HepG2 (cell line): ENCODE results near the gene PPIA. TPM values are rescaled to one million over a fixed set of nuclear protein-coding genes. Genes with fewer than 3 reads are reported as not detected.

Source experiments
- ARNT2 ChIP-seq: sonication (generic); formaldehyde crosslinking; IDR thresholded peaks from 2 replicates; pipeline ENCODE4 v1.8.0; 2022; ENCODE audit warnings: mild to moderate bottlenecking, low read depth, missing genetic modification reagents, moderate library complexity
- GATAD2A ChIP-seq: IDR thresholded peaks from 2 replicates; pipeline ENCODE4 v1.6.1; 2016
- HNRNPUL1 ChIP-seq: fragments of 200-400 bp; formaldehyde crosslinking; IDR thresholded peaks from 2 replicates; pipeline ENCODE4 v1.6.1; 2017; ENCODE audit warnings: low read depth, mild to moderate bottlenecking, low read length, moderate library complexity
- KLF13 ChIP-seq: sonication (generic); formaldehyde crosslinking; IDR thresholded peaks from 2 replicates; pipeline ENCODE4 v1.4.0; 2020; ENCODE audit warnings: mild to moderate bottlenecking, missing genetic modification reagents
- KMT2A ChIP-seq: sonication (generic); formaldehyde crosslinking; IDR thresholded peaks from 2 replicates; pipeline ENCODE4 v1.4.0; 2020; ENCODE audit warnings: missing genetic modification reagents
- LBX2 ChIP-seq: sonication (generic); formaldehyde crosslinking; IDR thresholded peaks from 2 replicates; pipeline ENCODE4 v1.5.0; 2020; ENCODE audit warnings: missing genetic modification reagents, mild to moderate bottlenecking, borderline replicate concordance
- MIER3 ChIP-seq: IDR thresholded peaks from 2 replicates; pipeline ENCODE4 v1.6.1; 2016; ENCODE audit warnings: missing compliant biosample characterization, borderline replicate concordance
- MXD3 ChIP-seq: IDR thresholded peaks from 2 replicates; pipeline ENCODE4 v1.6.1; 2016; ENCODE audit warnings: mild to moderate bottlenecking, missing biosample characterization, missing genetic modification reagents
- PCBP1 ChIP-seq: fragments of 200-400 bp; formaldehyde crosslinking; IDR thresholded peaks from 2 replicates; pipeline ENCODE4 v1.6.1; 2017; ENCODE audit warnings: mild to moderate bottlenecking, low read depth, low read length, borderline replicate concordance
- PPARG ChIP-seq: conservative IDR thresholded peaks from 2 replicates; pipeline ENCODE4 v1.6.1; 2016; ENCODE audit warnings: missing biosample characterization, missing genetic modification reagents
- REST ChIP-seq, 2 experiments: IDR thresholded peaks; 2 replicates each; pipeline ENCODE4 v1.6.1; 2011 to 2012; ENCODE audit warnings: low read length in 2 of 2, borderline replicate concordance in 1 of 2, low read depth in 1 of 2, mild to moderate bottlenecking in 1 of 2, moderate library complexity in 1 of 2
- RFX3 ChIP-seq: IDR thresholded peaks from 2 replicates; pipeline ENCODE4 v1.6.1; 2016; ENCODE audit warnings: missing biosample characterization, missing genetic modification reagents
- SALL1 ChIP-seq: sonication (generic); formaldehyde crosslinking; IDR thresholded peaks from 2 replicates; pipeline ENCODE4 v1.8.0; 2022; ENCODE audit warnings: mild to moderate bottlenecking, missing genetic modification reagents
- SNAPC2 ChIP-seq: sonication (generic); formaldehyde crosslinking; IDR thresholded peaks from 2 replicates; pipeline ENCODE4 v1.8.1; 2022; ENCODE audit warnings: mild to moderate bottlenecking, missing genetic modification reagents
- STAG1 ChIP-seq: sonication (generic); formaldehyde crosslinking; IDR thresholded peaks from 2 replicates; pipeline ENCODE4 v1.4.0; 2020; ENCODE audit warnings: missing genetic modification reagents
- TAF1 ChIP-seq: sonication (generic); formaldehyde crosslinking; IDR thresholded peaks from 2 replicates; pipeline ENCODE4 v1.4.0; 2020; ENCODE audit warnings: missing genetic modification reagents
- ZBTB1 ChIP-seq: sonication (generic); formaldehyde crosslinking; IDR thresholded peaks from 2 replicates; pipeline ENCODE4 v1.4.0; 2020; ENCODE audit warnings: missing genetic modification reagents, borderline replicate concordance
- ZKSCAN5 ChIP-seq: sonication (generic); formaldehyde crosslinking; IDR thresholded peaks from 2 replicates; pipeline ENCODE4 v1.5.1; 2020; ENCODE audit warnings: mild to moderate bottlenecking, missing genetic modification reagents
- ZNF724P ChIP-seq: sonication (generic); formaldehyde crosslinking; IDR thresholded peaks from 2 replicates; pipeline ENCODE4 v1.8.0; 2022; ENCODE audit warnings: missing genetic modification reagents, borderline replicate concordance
- ZNF761 ChIP-seq: sonication (generic); formaldehyde crosslinking; conservative IDR thresholded peaks from 2 replicates; pipeline ENCODE4 v1.4.0; 2020; ENCODE audit warnings: mild to moderate bottlenecking, missing genetic modification reagents
- ZNF768 ChIP-seq: sonication (generic); formaldehyde crosslinking; IDR thresholded peaks from 2 replicates; pipeline ENCODE4 v1.4.0; 2020; ENCODE audit warnings: missing genetic modification reagents
- ZZZ3 ChIP-seq: sonication (generic); formaldehyde crosslinking; IDR thresholded peaks from 2 replicates; pipeline ENCODE4 v1.4.0; 2020; ENCODE audit warnings: missing genetic modification reagents, mild to moderate bottlenecking, borderline replicate concordance
- polyA plus RNA-seq, 8 experiments: library from polyadenylated mRNA; depleted of rRNA in 3 of 8; stranded (reverse) in 7 of 8; unstranded in 1 of 8; fragments of >200 nt; fragmentation: Illumina TruSeq in 4 of 8; extraction: Trizol in 4 of 8; gene quantifications; 2 replicates each; pipeline versions ENCODE4 v1.2.1 to v1.2.3, GENCODE V29; 2011 to 2016; ENCODE audit warnings: low read depth in 4 of 8, missing spikeins in 1 of 8, mixed read lengths in 1 of 8; ENCODE audit not compliant: insufficient read depth in 1 of 8
- total RNA-seq, 5 experiments: library from RNA; depleted of rRNA; stranded (reverse); fragments of >200 nt; fragmentation: Illumina TruSeq; extraction: Trizol; gene quantifications; 2 replicates each; pipeline ENCODE4 v1.2.3, GENCODE V29; 2016; ENCODE audit warnings: low read depth in 1 of 5
- TF ChIP-seq, protein P1 (sequence below): sonication (generic); formaldehyde crosslinking; IDR thresholded peaks from 2 replicates; pipeline ENCODE4 v1.8.1; 2022; ENCODE audit warnings: low read depth, mild to moderate bottlenecking, missing genetic modification reagents
- TF ChIP-seq, protein P2 (sequence below): sonication (generic); formaldehyde crosslinking; IDR thresholded peaks from 2 replicates; pipeline ENCODE4 v1.4.0; 2020; ENCODE audit warnings: low read depth, mild to moderate bottlenecking, missing genetic modification reagents

The PPIA gene
- total and polyA plus RNA-seq, 2 of the 13 experiments (the other 11 are each of a cell fraction or from before 2014, with no cell fraction given): 2,268 to 3,010 TPM

DNA sequence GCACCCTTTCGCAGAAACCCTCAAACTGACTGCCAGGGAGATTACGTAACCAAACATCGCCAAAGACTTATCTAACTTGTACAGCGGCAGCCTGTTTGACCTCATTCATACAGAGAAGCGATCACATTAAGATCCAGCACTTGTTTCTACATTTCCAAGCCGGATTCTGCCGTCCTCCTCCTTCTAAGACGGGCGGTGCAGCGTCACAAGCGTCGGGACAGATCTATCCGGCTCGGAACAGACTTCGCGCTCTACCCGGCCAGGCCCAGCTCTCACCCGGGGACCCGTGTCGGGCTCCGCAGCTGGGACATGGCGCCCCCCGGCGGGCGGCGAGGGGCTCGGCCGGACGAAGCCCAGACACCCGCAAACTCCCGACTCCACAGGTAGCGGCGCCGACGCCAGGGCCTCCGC, 51.0 kb downstream of the PPIA start (continued):
- TF ChIP-seq REST (IDR thresholded peaks at IDR 0.05; ENCODE audit: borderline replicate concordance in 1 of 2, low read depth in 1 of 2, low read length in 2 of 2): no peak
- peak; percentile 54; the same call in 1 of the 2 replicates for TF ChIP-seq ZNF768 (CRISPR knock-in tag)
- no peak for TF ChIP-seq PPARG
- TF ChIP-seq, protein P1, sequence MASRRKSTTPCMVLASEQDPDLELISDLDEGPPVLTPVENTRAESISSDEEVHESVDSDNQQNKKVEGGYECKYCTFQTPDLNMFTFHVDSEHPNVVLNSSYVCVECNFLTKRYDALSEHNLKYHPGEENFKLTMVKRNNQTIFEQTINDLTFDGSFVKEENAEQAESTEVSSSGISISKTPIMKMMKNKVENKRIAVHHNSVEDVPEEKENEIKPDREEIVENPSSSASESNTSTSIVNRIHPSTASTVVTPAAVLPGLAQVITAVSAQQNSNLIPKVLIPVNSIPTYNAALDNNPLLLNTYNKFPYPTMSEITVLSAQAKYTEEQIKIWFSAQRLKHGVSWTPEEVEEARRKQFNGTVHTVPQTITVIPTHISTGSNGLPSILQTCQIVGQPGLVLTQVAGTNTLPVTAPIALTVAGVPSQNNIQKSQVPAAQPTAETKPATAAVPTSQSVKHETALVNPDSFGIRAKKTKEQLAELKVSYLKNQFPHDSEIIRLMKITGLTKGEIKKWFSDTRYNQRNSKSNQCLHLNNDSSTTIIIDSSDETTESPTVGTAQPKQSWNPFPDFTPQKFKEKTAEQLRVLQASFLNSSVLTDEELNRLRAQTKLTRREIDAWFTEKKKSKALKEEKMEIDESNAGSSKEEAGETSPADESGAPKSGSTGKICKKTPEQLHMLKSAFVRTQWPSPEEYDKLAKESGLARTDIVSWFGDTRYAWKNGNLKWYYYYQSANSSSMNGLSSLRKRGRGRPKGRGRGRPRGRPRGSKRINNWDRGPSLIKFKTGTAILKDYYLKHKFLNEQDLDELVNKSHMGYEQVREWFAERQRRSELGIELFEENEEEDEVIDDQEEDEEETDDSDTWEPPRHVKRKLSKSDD: no peak
- no peak for TF ChIP-seq ZNF724P (CRISPR knock-in tag)
- no peak for TF ChIP-seq HNRNPUL1
- TF ChIP-seq SALL1: peak; percentile 43
- TF ChIP-seq LBX2 (CRISPR knock-in tag): no peak
- no peak for TF ChIP-seq ARNT2 (CRISPR knock-in tag)
- no peak for TF ChIP-seq RFX3 (CRISPR knock-in tag)
- peak; percentile 82 for TF ChIP-seq STAG1 (CRISPR knock-in tag)
- no peak for TF ChIP-seq MIER3
- TF ChIP-seq KLF13 (CRISPR knock-in tag): no peak
- TF ChIP-seq ZKSCAN5 (CRISPR knock-in tag): no peak
- no peak for TF ChIP-seq ZNF761 (CRISPR knock-in tag)
- TF ChIP-seq ZZZ3: no peak
- TF ChIP-seq GATAD2A (CRISPR knock-in tag): no peak
- peak; percentile 12; the same call in 1 of the 2 replicates for TF ChIP-seq MXD3 (CRISPR knock-in tag)
- TF ChIP-seq KMT2A (CRISPR knock-in tag): peak; percentile 90
- no peak for TF ChIP-seq SNAPC2 (CRISPR knock-in tag)
- TF ChIP-seq ZBTB1: no peak
- no peak for TF ChIP-seq PCBP1
- peak; percentile 39; the same call in 1 of the 2 replicates for TF ChIP-seq TAF1 (CRISPR knock-in tag)
- TF ChIP-seq, protein P2, sequence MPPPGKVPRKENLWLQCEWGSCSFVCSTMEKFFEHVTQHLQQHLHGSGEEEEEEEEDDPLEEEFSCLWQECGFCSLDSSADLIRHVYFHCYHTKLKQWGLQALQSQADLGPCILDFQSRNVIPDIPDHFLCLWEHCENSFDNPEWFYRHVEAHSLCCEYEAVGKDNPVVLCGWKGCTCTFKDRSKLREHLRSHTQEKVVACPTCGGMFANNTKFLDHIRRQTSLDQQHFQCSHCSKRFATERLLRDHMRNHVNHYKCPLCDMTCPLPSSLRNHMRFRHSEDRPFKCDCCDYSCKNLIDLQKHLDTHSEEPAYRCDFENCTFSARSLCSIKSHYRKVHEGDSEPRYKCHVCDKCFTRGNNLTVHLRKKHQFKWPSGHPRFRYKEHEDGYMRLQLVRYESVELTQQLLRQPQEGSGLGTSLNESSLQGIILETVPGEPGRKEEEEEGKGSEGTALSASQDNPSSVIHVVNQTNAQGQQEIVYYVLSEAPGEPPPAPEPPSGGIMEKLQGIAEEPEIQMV (CRISPR knock-in tag): no peak
